ENCODE results near the gene GFRA1.

GFRA1 gene

GRCh38 chr10:116240157-116240950, 32.7 kb downstream of the GFRA1 start:
- peak; percentile 9 for DNase-seq

GRCh38 chr10:116239229-116239628, 33.8 kb downstream of the GFRA1 start:
- DNase-seq, result no peak

GRCh38 chr10:116237970-116238369, 35.0 kb downstream of the GFRA1 start:
- DNase-seq, result no peak

- DNase-seq, result no peak
Measured at GRCh38 chr10:116237260-116237659, 35.7 kb downstream of the GFRA1 start.

DNA sequence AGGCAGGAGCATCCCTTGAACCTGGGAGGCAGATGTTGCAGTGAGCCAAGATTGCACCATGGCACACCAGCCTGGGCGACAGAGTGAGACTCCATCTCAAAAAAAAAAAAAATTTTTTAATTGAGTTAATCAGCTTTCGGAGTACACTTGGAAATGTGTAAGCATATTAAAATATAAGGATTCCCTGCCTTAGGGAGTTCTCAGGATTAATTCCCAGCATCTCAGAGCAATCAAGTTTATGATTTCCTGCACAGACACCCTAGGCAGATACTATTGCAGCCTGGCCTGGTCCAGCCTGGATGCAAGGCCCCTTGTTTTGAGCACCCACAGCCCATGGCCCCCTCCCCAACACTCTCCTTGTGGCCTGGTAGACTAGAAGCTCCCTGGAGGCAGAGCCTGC, 39.8 kb downstream of the GFRA1 start:
- DNase-seq, result no peak

DNA sequence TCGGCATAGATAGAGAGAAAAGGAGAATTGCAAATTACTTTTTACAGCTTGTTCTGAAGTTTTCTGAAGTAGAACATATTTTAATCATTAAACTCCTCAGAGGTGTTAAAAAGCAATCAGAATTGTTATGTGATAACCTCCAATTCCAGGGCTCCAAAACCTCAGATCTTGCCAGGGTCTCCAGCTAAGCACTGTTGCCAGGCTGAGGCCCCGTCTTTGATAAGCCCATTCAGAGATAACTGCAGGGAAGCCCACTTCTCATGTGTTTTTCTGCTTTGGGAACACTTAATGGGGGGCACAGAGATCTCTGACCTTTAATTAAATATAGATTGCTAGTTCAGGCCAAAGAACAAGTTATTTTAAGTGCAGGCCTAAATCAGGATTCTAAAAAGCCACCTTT, 40.4 kb downstream of the GFRA1 start:
- DNase-seq, result no peak

- no peak for DNase-seq
Measured at GRCh38 chr10:116226766-116227165, 46.2 kb downstream of the GFRA1 start.

GRCh38 chr10:116226053-116226452, 47.0 kb downstream of the GFRA1 start:
- no peak for DNase-seq

DNA sequence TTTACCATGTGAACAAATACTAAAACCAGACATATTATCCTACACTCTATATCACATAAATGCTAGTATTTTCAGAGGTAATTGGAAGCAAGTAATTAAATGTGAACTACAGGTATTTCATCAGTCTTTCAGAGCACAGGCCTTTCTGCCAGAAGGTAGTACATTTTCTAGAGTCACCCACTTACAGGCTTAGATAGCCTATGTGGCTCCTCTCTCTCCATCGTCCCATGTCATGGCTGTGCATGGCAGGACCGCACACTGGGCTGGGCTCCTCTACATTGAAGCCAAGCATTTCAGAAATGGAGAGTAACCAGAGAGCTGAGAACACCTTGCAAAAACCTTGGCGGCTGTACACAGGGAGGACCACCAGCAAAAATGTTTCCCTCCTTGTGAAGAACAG, 49.7 kb downstream of the GFRA1 start:
- no peak for DNase-seq

DNA sequence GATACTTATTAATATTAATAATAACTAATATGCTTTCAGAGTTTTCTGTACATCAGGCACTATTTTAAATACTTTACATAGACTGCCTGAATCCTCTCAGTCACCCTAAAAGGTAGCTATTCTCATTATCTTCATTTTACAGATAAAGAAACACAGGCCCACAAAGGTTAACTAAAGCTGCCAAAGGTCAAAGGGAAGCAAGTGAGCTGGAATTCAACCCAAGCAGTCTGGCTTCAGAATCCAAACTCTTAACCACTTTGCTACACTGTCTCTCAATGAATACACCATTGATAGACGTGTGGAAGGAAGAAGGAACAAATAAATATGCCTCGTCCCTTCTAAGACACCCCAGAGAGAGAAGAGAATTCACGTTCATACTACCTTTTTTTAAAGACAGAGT, 52.0 kb downstream of the GFRA1 start:
- no peak for DNase-seq

DNA sequence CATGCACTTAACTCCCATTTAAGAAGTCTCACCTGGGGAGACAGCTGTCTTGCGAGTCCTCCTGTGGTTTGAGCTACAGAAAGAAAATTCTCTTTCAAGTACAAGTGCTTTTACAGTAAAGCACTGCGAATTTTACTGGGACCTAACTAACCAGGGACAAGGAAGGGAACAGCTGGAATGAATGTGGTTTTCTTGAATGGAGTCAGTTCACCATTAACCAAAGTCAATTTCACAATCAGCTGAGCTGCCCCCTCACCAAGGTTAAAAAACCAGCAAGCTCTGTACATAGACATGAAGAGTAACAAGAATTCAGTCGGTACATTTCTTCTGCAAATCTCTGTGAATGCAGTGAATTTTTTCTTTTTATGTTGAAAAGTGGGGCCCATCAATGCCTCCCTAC, 56.3 kb downstream of the GFRA1 start:
- DNase-seq, result no peak

DNA sequence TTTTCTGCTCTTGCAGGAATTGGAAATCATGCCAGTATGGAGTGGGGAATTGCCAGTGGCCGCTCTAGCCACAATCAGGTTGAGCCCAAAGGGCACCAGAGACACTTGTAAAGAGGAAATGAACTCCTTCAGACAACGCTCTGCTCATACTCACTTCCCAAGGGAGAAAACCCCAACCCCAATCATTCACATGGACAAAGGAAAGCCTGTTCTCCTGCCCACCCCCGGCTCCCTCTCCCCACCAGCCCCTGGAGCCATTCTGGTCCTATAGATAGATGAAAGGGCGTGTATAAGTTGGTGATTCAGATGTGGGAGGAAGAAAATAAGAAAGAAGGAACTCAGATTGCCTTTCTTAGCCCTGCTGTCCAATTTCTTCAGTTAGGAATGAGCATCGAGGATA, 57.4 kb downstream of the GFRA1 start:
- DNase-seq, result no peak

- DNase-seq, result no peak
Measured at GRCh38 chr10:116211682-116212081, 61.3 kb downstream of the GFRA1 start.

GRCh38 chr10:116210588-116211346, 62.2 kb downstream of the GFRA1 start:
- DNase-seq, result no peak

DNA sequence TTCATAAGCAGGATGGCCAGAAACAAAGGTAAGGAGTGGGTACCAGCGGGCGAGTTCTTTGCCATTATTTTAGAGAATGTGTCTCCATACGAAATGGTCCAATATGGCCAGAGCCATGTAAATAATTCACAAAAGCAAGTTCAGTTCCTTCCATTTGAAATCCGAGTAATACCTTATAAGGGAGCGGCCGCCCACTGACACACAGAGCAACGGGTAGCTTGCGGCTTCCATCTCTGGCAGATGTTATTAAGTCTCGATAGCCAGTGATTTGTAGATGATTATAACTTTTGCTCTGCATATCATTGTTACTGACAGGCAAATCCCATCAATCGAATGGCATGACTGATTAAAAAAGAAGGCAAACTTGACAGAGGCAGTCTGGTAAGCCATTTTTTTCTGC, 63.2 kb downstream of the GFRA1 start:
- peak; percentile 1 for DNase-seq

DNA sequence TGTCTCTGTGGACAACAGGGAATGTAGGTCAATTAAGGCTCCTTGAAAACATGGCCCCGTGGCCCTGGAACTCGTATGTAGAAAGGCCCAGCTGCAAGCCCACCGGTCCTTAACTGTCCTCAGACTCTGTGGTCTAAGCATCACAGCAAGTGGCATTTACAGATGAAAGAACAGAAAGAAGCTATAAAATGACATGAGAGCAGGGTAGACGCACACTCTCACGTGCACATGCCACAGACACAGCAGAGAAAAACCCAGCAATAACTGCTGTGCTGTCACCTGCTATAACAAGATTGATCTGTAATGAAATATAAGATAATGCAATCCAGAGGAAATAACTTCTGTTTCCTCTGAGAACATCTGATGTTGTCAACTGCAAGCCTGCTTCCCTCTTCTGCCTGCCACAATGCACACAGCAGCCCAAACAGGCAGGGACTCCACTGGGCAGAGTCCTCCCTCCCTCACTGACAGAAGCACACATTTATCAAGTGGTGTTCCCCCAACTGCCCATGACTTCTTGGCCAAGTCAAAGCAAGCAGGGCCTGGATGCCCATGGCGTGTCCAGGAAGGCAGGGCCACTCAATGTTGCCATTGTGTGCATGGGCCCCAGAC, 63.9 kb downstream of the GFRA1 start:
- no peak for DNase-seq

GRCh38 chr10:116207690-116208089, 65.3 kb downstream of the GFRA1 start:
- DNase-seq, result no peak

- no peak for DNase-seq
Measured at GRCh38 chr10:116203661-116204060, 69.3 kb downstream of the GFRA1 start.

DNA sequence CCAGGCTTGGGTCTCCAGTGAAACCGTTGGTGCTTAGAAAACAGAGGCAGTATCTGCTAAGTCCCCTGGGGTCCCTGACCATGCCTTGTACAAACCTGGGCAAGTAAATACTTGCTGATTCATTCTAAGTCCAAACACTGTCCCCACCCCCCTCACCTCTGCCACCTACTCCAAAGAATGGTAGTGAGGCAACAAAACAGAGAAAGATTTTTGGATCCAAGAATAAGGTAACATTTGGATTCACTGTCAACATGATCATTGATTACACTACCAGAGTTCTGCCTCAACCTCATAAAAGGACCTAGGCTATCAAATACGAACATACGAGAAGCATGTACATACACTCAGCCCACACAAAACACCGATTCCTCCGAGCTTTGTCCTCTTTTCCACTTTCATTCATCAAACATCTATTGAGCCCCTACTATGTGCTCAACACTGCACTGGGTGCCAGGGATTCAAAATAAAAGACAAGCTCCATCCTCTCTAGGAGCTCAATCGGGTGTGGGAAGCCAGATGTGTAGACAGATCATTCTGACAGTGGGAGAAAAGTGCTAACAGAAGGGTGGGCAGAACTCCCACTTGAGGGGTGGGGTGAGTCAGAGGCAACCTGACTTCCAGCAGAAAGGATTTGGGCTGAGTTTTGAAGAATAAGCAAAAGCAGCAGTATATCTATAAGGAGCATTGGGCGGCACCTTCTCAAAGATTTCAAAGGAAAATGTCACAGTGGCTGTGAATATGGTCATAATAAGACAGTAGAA, 71.2 kb downstream of the GFRA1 start:
- DNase-seq, result no peak

GRCh38 chr10:116201011-116201410, 72.0 kb downstream of the GFRA1 start:
- no peak for DNase-seq

- peak; percentile 51 for DNase-seq
Measured at GRCh38 chr10:116198676-116199035, 74.3 kb downstream of the GFRA1 start.

GRCh38 chr10:116197946-116198675, 74.9 kb downstream of the GFRA1 start:
- DNase-seq, result peak; percentile 44

GRCh38 chr10:116195583-116195982, 77.4 kb downstream of the GFRA1 start:
- no peak for DNase-seq
